Prostate gland (tissue), 2 donors: ENCODE results near the gene CCDC112.

Experiments used
- POLR2A ChIP-seq: fragments of 450-650 bp; IDR thresholded peaks from one replicate; pipeline ENCODE4 v1.6.1; 2016; ENCODE audit warnings: antibody characterized with exemption, mild to moderate bottlenecking
- POLR2AphosphoS5 ChIP-seq: sonication (generic); formaldehyde crosslinking; IDR thresholded peaks from one replicate; pipeline ENCODE4 v1.6.1; 2017; ENCODE audit warnings: antibody characterized with exemption
- TF ChIP-seq, protein P1 (sequence below), 4 experiments: fragments of 200-600 bp in 2 of 4; fragments of 450-650 bp in 2 of 4; sonication (generic) in 2 of 4; IDR thresholded peaks; 1 replicate in 3 of 4; 2 replicates in 1 of 4; pipeline ENCODE4 v1.5.1; 2016 to 2019; ENCODE audit warnings: antibody characterized with exemption in 4 of 4, mild to moderate bottlenecking in 2 of 4, moderate library complexity in 2 of 4

DNA sequence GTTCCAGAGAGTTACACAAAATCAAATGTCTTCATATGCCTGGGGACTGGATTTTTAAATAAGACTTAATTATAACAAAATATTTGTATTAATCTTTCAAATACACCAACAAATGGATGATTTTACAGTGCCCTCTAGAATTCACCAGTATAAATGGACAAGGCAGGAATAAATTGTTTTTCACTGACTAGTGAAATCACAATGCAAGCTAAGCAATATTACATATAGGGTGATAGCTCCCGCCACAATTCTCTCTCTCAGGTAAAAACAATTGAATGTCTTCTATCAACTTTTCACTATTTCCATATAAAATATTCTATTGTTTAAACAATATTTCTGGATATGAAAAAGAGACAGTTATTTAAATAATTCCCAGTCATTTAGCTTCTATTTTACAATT, 8.0 kb upstream of the CCDC112 start:
- TF ChIP-seq, protein P1, sequence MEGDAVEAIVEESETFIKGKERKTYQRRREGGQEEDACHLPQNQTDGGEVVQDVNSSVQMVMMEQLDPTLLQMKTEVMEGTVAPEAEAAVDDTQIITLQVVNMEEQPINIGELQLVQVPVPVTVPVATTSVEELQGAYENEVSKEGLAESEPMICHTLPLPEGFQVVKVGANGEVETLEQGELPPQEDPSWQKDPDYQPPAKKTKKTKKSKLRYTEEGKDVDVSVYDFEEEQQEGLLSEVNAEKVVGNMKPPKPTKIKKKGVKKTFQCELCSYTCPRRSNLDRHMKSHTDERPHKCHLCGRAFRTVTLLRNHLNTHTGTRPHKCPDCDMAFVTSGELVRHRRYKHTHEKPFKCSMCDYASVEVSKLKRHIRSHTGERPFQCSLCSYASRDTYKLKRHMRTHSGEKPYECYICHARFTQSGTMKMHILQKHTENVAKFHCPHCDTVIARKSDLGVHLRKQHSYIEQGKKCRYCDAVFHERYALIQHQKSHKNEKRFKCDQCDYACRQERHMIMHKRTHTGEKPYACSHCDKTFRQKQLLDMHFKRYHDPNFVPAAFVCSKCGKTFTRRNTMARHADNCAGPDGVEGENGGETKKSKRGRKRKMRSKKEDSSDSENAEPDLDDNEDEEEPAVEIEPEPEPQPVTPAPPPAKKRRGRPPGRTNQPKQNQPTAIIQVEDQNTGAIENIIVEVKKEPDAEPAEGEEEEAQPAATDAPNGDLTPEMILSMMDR (IDR thresholded peaks at IDR 0.05), result no peak
- TF ChIP-seq POLR2A (no peak), POLR2AphosphoS5 (no peak)
